T-helper 1 cell treated with Interleukin-12 subunit alpha and Interleukin-12 subunit beta and Interleukin-4 antibody, amounts not matched to agents 30 μg/mL and 1 μg/mL, for 36 hours (primary cell): ENCODE data around the gene GAN.

Experiments
- H3K27ac Mint-ChIP-seq: one replicate; pipeline ENCODE4 v1.8.0; 2021; ENCODE audit warnings: mild to moderate bottlenecking, mixed read lengths
- H3K27me3 Mint-ChIP-seq: one replicate; pipeline ENCODE4 v1.8.0; 2021; ENCODE audit warnings: low read depth, mixed read lengths
- H3K36me3 Mint-ChIP-seq: one replicate; pipeline ENCODE4 v1.8.0; 2021; ENCODE audit warnings: low read depth, mixed read lengths
- H3K4me1 Mint-ChIP-seq: one replicate; pipeline ENCODE4 v1.8.0; 2021; ENCODE audit warnings: low read depth, mixed read lengths
- H3K4me3 Mint-ChIP-seq: one replicate; pipeline ENCODE4 v1.8.0; 2021; ENCODE audit warnings: mild to moderate bottlenecking, moderate library complexity, mixed read lengths
- H3K9me3 Mint-ChIP-seq: one replicate; pipeline ENCODE4 v1.8.0; 2021; ENCODE audit warnings: mixed read lengths

The GAN gene

GRCh38 chr16:81431554-81432353 lies 117.0 kb downstream of the GAN start:
- Mint-ChIP-seq H3K4me1 (peaks cover 3% of the 10 kb centered on the region), H3K4me3 (no peak overlapping the region), H3K27me3 (peaks cover 23% of the 10 kb centered on the region), H3K27ac (no peak overlapping the region), H3K9me3 (no peaks in the 10 kb centered on the region), H3K36me3 (no peaks in the 10 kb centered on the region)

- Mint-ChIP-seq H3K27me3 (peaks cover 34% of the 10 kb centered on the region), H3K36me3 (no peaks in the 10 kb centered on the region), H3K4me3 (no peak overlapping the region), H3K27ac (no peak overlapping the region), H3K9me3 (no peaks in the 10 kb centered on the region), H3K4me1 (peaks cover 5% of the 10 kb centered on the region)
Measured at GRCh38 chr16:81432937-81433557, 118.3 kb downstream of the GAN start.

DNA sequence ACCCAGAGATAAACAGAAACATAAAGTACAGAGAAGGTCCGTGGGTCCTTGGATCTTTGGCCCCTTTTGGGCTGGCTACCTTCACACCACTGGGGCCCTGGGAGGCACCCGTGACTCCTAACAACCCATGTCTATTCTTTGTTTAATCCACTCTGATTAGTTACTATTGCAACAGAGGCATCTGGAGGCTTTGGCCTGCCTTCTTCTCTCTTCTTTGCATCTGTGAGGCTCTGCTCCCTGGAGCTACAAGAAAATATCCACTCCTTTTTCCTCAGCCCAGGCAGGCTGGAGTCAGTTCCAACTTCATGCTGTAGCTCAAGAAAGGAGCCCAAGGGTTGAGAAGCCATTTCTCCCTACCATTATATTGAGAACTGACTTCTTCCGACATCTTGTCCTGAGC lies 120.3 kb downstream of the GAN start:
- no peaks in the 10 kb centered on the region for H3K9me3 Mint-ChIP-seq
- H3K27ac Mint-ChIP-seq: no peak overlapping the region
- no peak overlapping the region for H3K4me3 Mint-ChIP-seq
- H3K4me1 Mint-ChIP-seq: peaks cover 8% of the 10 kb centered on the region
- peaks cover 40% of the 10 kb centered on the region for H3K27me3 Mint-ChIP-seq
- no peaks in the 10 kb centered on the region for H3K36me3 Mint-ChIP-seq

DNA sequence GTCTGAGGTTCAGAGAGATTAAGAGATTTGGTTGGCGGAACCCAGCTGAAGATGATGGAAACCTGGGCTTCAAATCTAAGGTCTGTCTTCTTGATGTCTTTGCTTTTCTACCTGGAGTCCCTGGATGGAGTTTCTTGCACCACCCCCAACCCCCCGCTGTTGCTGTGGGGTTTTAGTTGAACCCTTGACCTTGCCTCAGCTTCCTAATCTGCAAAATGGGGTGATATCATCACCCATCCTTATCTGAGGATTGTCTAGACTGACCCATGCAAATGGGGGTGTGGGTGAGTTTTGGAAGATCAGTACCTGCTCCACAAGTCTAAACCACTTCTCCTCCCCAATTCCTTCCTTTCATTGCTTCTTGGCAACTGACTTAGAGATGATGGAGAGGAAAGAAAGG lies 120.8 kb downstream of the GAN start:
- Mint-ChIP-seq H3K27ac (no peak overlapping the region), H3K27me3 (peaks cover 45% of the 10 kb centered on the region), H3K4me3 (no peak overlapping the region), H3K9me3 (no peaks in the 10 kb centered on the region), H3K4me1 (peaks cover 8% of the 10 kb centered on the region), H3K36me3 (no peaks in the 10 kb centered on the region)

DNA sequence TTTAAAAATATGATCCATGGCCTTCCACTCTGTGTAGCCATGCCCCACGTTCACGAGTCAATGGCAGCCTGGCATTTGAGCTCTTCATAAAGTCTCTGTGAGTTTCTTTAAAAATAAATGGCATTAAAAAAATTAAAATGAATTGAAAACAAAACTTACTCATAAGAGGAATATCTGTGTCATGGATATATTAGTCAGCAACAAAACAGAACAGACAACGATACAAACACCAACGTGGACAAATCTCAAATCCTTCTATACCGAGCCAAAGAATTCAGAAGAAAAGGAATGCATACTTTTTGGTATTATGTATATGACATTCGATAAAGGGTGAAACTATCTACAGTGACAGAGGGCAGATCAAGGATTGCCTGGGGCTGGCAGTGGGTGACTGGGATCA lies 121.6 kb downstream of the GAN start:
- H3K36me3 Mint-ChIP-seq: no peaks in the 10 kb centered on the region
- peaks cover 51% of the 10 kb centered on the region for H3K27me3 Mint-ChIP-seq
- H3K4me3 Mint-ChIP-seq: no peak overlapping the region
- no peaks in the 10 kb centered on the region for H3K9me3 Mint-ChIP-seq
- peaks cover 6% of the 10 kb centered on the region for H3K4me1 Mint-ChIP-seq
- H3K27ac Mint-ChIP-seq: no peak overlapping the region

DNA sequence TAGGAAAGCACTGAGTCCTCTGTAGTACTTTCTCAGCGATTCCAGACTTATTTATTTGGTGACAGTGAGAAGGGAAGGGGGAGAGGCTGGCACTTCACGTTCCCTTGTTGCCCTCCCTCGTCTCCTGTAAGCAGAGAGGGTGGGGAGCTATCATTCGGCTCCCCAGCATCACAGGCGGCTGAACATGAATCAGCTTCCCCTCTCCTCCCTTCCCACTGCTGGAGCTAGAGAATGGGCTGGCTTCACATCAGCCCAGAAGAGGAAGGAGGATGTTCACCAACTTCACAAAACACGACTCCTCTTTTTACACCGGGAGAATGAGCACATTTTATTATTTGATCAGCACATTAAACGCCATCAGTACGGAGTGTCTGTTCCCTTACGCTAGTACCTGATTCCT lies 123.1 kb downstream of the GAN start:
- Mint-ChIP-seq H3K4me3 (no peak overlapping the region), H3K4me1 (peaks cover 8% of the 10 kb centered on the region), H3K9me3 (no peaks in the 10 kb centered on the region), H3K36me3 (no peaks in the 10 kb centered on the region), H3K27me3 (peaks cover 65% of the 10 kb centered on the region), H3K27ac (no peak overlapping the region)
